IMR-90 (cell line): ENCODE data around the gene JPT2. TPM values are rescaled to one million over a fixed set of nuclear protein-coding genes. Genes with fewer than 3 reads are reported as not detected.

Experiments
- ATAC-seq: fragments of 200-7000 bp; cut with Tn5 transposase; 2 replicates; pipeline ENCODE4 v1.9.1; 2020; ENCODE audit warnings: low read depth, mild to moderate bottlenecking, moderate library complexity
- BruUV-seq: library from RNA; stranded (reverse); fragments of 400-500 nt; replicated peaks from 2 replicates; lab custom pipeline; 2021; lab: Mats Ljungman, UMichigan
- CTCF ChIA-PET: fragments of 300-600 bp; formaldehyde crosslinking; extraction: SDS; loops from one replicate; lab custom pipeline; 2021; ENCODE audit warnings: antibody characterized with exemption; lab: Yijun Ruan, JAX
- POLR2A ChIA-PET: fragments of 300-600 bp; sonication (Branson Sonifier 250); formaldehyde crosslinking; loops from one replicate; lab custom pipeline; 2022; ENCODE audit warnings: antibody characterized with exemption; ENCODE audit not compliant: unreplicated experiment; lab: Charles Lee
- DNase-seq: peaks from one replicate; pipeline ENCODE4 v3.0.0; 2013
- H2AFZ ChIP-seq: replicated peaks from 2 replicates; pipeline ENCODE3; 2013; ENCODE audit warnings: low read length, mild to moderate bottlenecking; ENCODE audit not compliant: poor library complexity
- H2AK5ac ChIP-seq: 2 replicates; pipeline ENCODE4 v1.6.1; 2013; ENCODE audit warnings: low read depth, low read length, inconsistent platforms
- H2AK9ac ChIP-seq: replicated peaks from 2 replicates; pipeline ENCODE3; 2013; ENCODE audit warnings: mild to moderate bottlenecking, low read depth, low read length, moderate library complexity; ENCODE audit not compliant: poor library complexity
- H2BK120ac ChIP-seq: 2 replicates; pipeline ENCODE4 v1.6.1; 2013; ENCODE audit warnings: low read depth, low read length, inconsistent platforms
- H2BK15ac ChIP-seq: 3 replicates; pipeline ENCODE4 v1.6.1; 2013; ENCODE audit warnings: low read depth, low read length, inconsistent platforms
- H2BK20ac ChIP-seq: 2 replicates; pipeline ENCODE4 v1.6.1; 2013; ENCODE audit warnings: low read depth, mild to moderate bottlenecking, inconsistent platforms, low read length, moderate library complexity
- H2BK5ac ChIP-seq: 2 replicates; pipeline ENCODE4 v1.6.1; 2013; ENCODE audit warnings: mild to moderate bottlenecking, low read depth, low read length, inconsistent platforms; ENCODE audit not compliant: poor library complexity, severe bottlenecking
- H3K14ac ChIP-seq: replicated peaks from 2 replicates; pipeline ENCODE4 v1.6.1; 2013; ENCODE audit warnings: low read depth, low read length, inconsistent platforms
- H3K18ac ChIP-seq: 2 replicates; pipeline ENCODE4 v1.6.1; 2013; ENCODE audit warnings: low read depth, low read length, control low read depth
- H3K23ac ChIP-seq: 2 replicates; pipeline ENCODE4 v1.6.1; 2013; ENCODE audit warnings: low read depth, low read length, inconsistent platforms
- H3K27ac ChIP-seq: 2 replicates; pipeline ENCODE4 v1.5.1; 2013; ENCODE audit warnings: mild to moderate bottlenecking, control low read depth, low read length; ENCODE audit not compliant: insufficient read depth
- H3K27me3 ChIP-seq: 2 replicates; pipeline ENCODE4 v1.6.1; 2013; ENCODE audit warnings: low read length; ENCODE audit not compliant: control insufficient read depth, insufficient read depth
- H3K36me3 ChIP-seq: 2 replicates; pipeline ENCODE4 v1.6.1; 2013; ENCODE audit warnings: low read length, mixed read lengths; ENCODE audit not compliant: control insufficient read depth, insufficient read depth
- H3K4ac ChIP-seq: 2 replicates; pipeline ENCODE4 v1.6.1; 2013; ENCODE audit warnings: low read depth, low read length, inconsistent platforms
- H3K4me1 ChIP-seq: 2 replicates; pipeline ENCODE4 v1.6.1; 2013; ENCODE audit warnings: low read length, mixed read lengths; ENCODE audit not compliant: control insufficient read depth, insufficient read depth
- H3K4me2 ChIP-seq: 2 replicates; pipeline ENCODE4 v1.6.1; 2013; ENCODE audit warnings: low read depth, mild to moderate bottlenecking, control low read depth, low read length, moderate library complexity
- H3K4me3 ChIP-seq: 2 replicates; pipeline ENCODE4 v1.5.1; 2013; ENCODE audit warnings: low read depth, mild to moderate bottlenecking, control low read depth, low read length, moderate library complexity; ENCODE audit not compliant: insufficient read depth
- H3K56ac ChIP-seq: 2 replicates; pipeline ENCODE4 v1.6.1; 2013; ENCODE audit warnings: low read length, inconsistent platforms; ENCODE audit not compliant: insufficient read depth; ENCODE audit errors: extremely low read depth
- H3K79me1 ChIP-seq, 2 experiments: 2 replicates each; pipeline ENCODE4 v1.6.1; 2013; ENCODE audit warnings: low read length in 2 of 2, inconsistent platforms in 1 of 2, low read depth in 1 of 2
- H3K9ac ChIP-seq: 2 replicates; pipeline ENCODE4 v1.6.1; 2013; ENCODE audit warnings: low read depth, low read length, control low read depth
- H3K9me1 ChIP-seq: 2 replicates; pipeline ENCODE4 v1.6.1; 2013; ENCODE audit warnings: low read length, inconsistent platforms; ENCODE audit not compliant: insufficient read depth
- H3K9me3 ChIP-seq: 2 replicates; pipeline ENCODE4 v1.6.1; 2013; ENCODE audit warnings: low read length; ENCODE audit not compliant: control insufficient read depth, insufficient read depth
- H4K20me1 ChIP-seq: 2 replicates; pipeline ENCODE4 v1.6.1; 2013; ENCODE audit warnings: low read length, inconsistent platforms; ENCODE audit not compliant: insufficient read depth
- H4K5ac ChIP-seq: 2 replicates; pipeline ENCODE4 v1.6.1; 2013; ENCODE audit warnings: mild to moderate bottlenecking, low read depth, low read length, control low read depth
- H4K8ac ChIP-seq, 2 experiments: 2 replicates each; pipeline ENCODE4 v1.6.1; 2013; ENCODE audit warnings: low read depth in 2 of 2, low read length in 2 of 2, control low read depth in 1 of 2, inconsistent platforms in 1 of 2
- H4K91ac ChIP-seq: 2 replicates; pipeline ENCODE4 v1.6.1; 2013; ENCODE audit warnings: low read depth, low read length, inconsistent platforms; ENCODE audit not compliant: insufficient read depth
- CEBPB ChIP-seq: IDR thresholded peaks from 2 replicates; pipeline ENCODE4 v1.6.1; 2012; ENCODE audit warnings: low read depth, low read length, improper control_type of control experiment
- CHD1 ChIP-seq: IDR thresholded peaks from 2 replicates; pipeline ENCODE4 v1.6.1; 2012; ENCODE audit warnings: low read depth, low read length, improper control_type of control experiment
- CTCF ChIP-seq: conservative IDR thresholded peaks from 2 replicates; pipeline ENCODE4 v1.5.1; 2012; ENCODE audit warnings: mild to moderate bottlenecking, low read depth, low read length, improper control_type of control experiment
- ELK1 ChIP-seq: fragments of 150-350 bp; IDR thresholded peaks from 2 replicates; pipeline ENCODE4 v1.6.1; 2016; ENCODE audit warnings: low read depth, mild to moderate bottlenecking, low read length, moderate library complexity, borderline replicate concordance
- FOS ChIP-seq: fragments of 150-350 bp; IDR thresholded peaks from 2 replicates; pipeline ENCODE4 v1.6.1; 2016; ENCODE audit warnings: low read depth, low read length
- MAFK ChIP-seq: IDR thresholded peaks from 2 replicates; pipeline ENCODE4 v1.6.1; 2012; ENCODE audit warnings: low read depth, low read length, improper control_type of control experiment
- MAZ ChIP-seq: IDR thresholded peaks from 2 replicates; pipeline ENCODE4 v1.6.1; 2012; ENCODE audit warnings: low read depth, mild to moderate bottlenecking, low read length, improper control_type of control experiment, moderate library complexity, borderline replicate concordance
- MXI1 ChIP-seq: IDR thresholded peaks from 2 replicates; pipeline ENCODE4 v1.6.1; 2012; ENCODE audit warnings: low read depth, mild to moderate bottlenecking, low read length, moderate library complexity, borderline replicate concordance
- NFE2L2 ChIP-seq: fragments of 150-350 bp; IDR thresholded peaks from 2 replicates; pipeline ENCODE4 v1.6.1; 2016; ENCODE audit warnings: low read depth, mild to moderate bottlenecking, low read length
- RAD21 ChIP-seq: IDR thresholded peaks from 2 replicates; pipeline ENCODE4 v1.6.1; 2012; ENCODE audit warnings: low read length, improper control_type of control experiment
- RCOR1 ChIP-seq: IDR thresholded peaks from 2 replicates; pipeline ENCODE4 v1.6.1; 2012; ENCODE audit warnings: mild to moderate bottlenecking, low read length, improper control_type of control experiment; ENCODE audit not compliant: insufficient replicate concordance
- RFX5 ChIP-seq: IDR thresholded peaks from 2 replicates; pipeline ENCODE4 v1.8.0; 2012; ENCODE audit warnings: low read depth, mild to moderate bottlenecking, low read length, moderate library complexity
- SMC3 ChIP-seq: fragments of 150-350 bp; IDR thresholded peaks from 2 replicates; pipeline ENCODE4 v1.6.1; 2016; ENCODE audit warnings: low read depth, mild to moderate bottlenecking, antibody characterized with exemption, low read length, moderate library complexity
- USF2 ChIP-seq: fragments of 150-350 bp; IDR thresholded peaks from 2 replicates; pipeline ENCODE4 v1.6.1; 2017; ENCODE audit warnings: mild to moderate bottlenecking, antibody characterized with exemption, low read length, low read depth
- WGBS, 2 experiments: methylation state at CpG; one replicate each; pipeline versions ENCODE4 v1.1.5 to v1.1.7; 2013; ENCODE audit warnings: missing lambda C conversion rate in 2 of 2; ENCODE audit not compliant: insufficient read length in 1 of 2; ENCODE audit errors: extremely low coverage in 2 of 2; 5-methylcytosine and 5-hydroxymethylcytosine counted together
- dilution Hi-C: fragments of 300-500 bp; cut with HindIII; formaldehyde crosslinking; loops from one replicate; pipeline ENCODE4 v1.14.3; 2018; ENCODE audit warnings: low sequenced_read_pairs; ENCODE audit not compliant: unreplicated experiment
- in situ Hi-C: fragments of 300-500 bp; cut with MboI; formaldehyde crosslinking; loops from 3 replicates; pipeline ENCODE4 v1.14.3; 2019; ENCODE audit warnings: low sequenced_read_pairs, inconsistent platforms, mixed read lengths
- intact Hi-C: fragments of 100-400 bp; cut with micrococcal nuclease; formaldehyde crosslinking; loops from 2 replicates; pipeline ENCODE4 v1.10.0; 2022
- polyA plus RNA-seq, 3 experiments: library from polyadenylated mRNA; depleted of rRNA; stranded (reverse); fragments of >200 nt; gene quantifications; 2 replicates each; pipeline ENCODE4 v1.2.3, GENCODE V29; 2012; ENCODE audit warnings: low replicate concordance in 1 of 3
- total RNA-seq: library from RNA; depleted of rRNA; stranded (reverse); fragments of >200 nt; gene quantifications from 2 replicates; pipeline ENCODE4 v1.2.3, GENCODE V29; 2012

The JPT2 gene
- total and polyA plus RNA-seq, 2 of the 4 experiments (the other 2 are of a cell fraction), result 40.0 to 41.5 TPM

- WGBS, 2 experiments, result 96% methylated on average over 17 of the region's 32 CpGs; no CpG with 5 or more reads in 1 of the 2 experiments
- Histone ChIP-seq H2AFZ (peak overlapping the region; percentile 11), H4K5ac (no peak overlapping the region), H2BK5ac (no peak overlapping the region), H3K9ac (no peak overlapping the region), H3K4me2 (no peak overlapping the region), H2BK120ac (no peak overlapping the region), H3K79me1 (peaks cover 24 to 56% of the 10 kb centered on the region in 2 experiments), H3K4me3 (no peak overlapping the region), H2AK9ac (peak overlapping the region; percentile 13), H2AK5ac (no peak overlapping the region), H3K36me3 (peaks cover 51% of the 10 kb centered on the region), H4K8ac (no peak overlapping the region), H3K56ac (no peak overlapping the region), H4K20me1 (peaks cover 32% of the 10 kb centered on the region), H3K18ac (no peak overlapping the region), H2BK20ac (no peak overlapping the region), H4K91ac (no peak overlapping the region), H3K9me3 (no peaks in the 10 kb centered on the region), H3K23ac (no peak overlapping the region), H3K14ac (no peak overlapping the region), H3K4me1 (peaks cover 2% of the 10 kb centered on the region; the same call in 1 of the 2 replicates), H3K9me1 (peaks cover 6% of the 10 kb centered on the region), H2BK15ac (no peak overlapping the region), H3K27ac (no peak overlapping the region), H3K27me3 (no peaks in the 10 kb centered on the region), H3K4ac (no peak overlapping the region)
- no peak for ATAC-seq
- POLR2A ChIA-PET, result no interaction called here
- dilution Hi-C loops (no loop called here), in situ Hi-C loops (no loop called here), intact Hi-C loops (no loop called here)
- TSS peak; percentile 39 for BruUV-seq
- CTCF ChIA-PET, result no interaction called here
- no peak for DNase-seq
- TF ChIP-seq RAD21 (no peak), MXI1 (no peak), CEBPB (no peak), NFE2L2 (no peak), SMC3 (no peak), CHD1 (no peak), ELK1 (no peak), CTCF (no peak), MAZ (no peak), RFX5 (no peak), FOS (no peak), USF2 (no peak), RCOR1 (no peak), MAFK (no peak)
Observed at GRCh38 chr16:1743376-1744337, 65.6 kb downstream of the JPT2 start.
